Measurements from ENCODE around the gene BCKDK.
"Not testable (repeated sequence)": the region's sequence is repeated elsewhere in the genome, so short reads cannot be mapped to it uniquely, and the experiment has no call there.

- TF ChIP-seq POLR2AphosphoS5 (IDR thresholded peaks at IDR 0.05; ENCODE audit: borderline replicate concordance, low read depth, low read length); EZH2 (IDR thresholded peaks at IDR 0.05); FOXP2 (optimal IDR thresholded peaks at IDR 0.05; ENCODE audit: control extremely low read depth, extremely low read length, insufficient read depth): not testable (repeated sequence)
These were observed 32.9 kb downstream of the BCKDK start for GRCh38 chr16:31141071-31141469.
